ENCODE data around the gene POLR2L.

- TF ChIP-seq POLR2A (IDR thresholded peaks at IDR 0.05) (no peak), CTCF (IDR thresholded peaks at IDR 0.05) (no peak), POLR2AphosphoS5 (IDR thresholded peaks at IDR 0.05) (peak in 1 of 2 donors; percentile 21)
Measured at GRCh38 chr11:821512-822371, 20.6 kb downstream of the POLR2L start.
